ENCODE results near the gene ENTPD3. TPM values are rescaled to one million over a fixed set of nuclear protein-coding genes. Genes with fewer than 3 reads are reported as not detected.
"Not testable (repeated sequence)": the region's sequence is repeated elsewhere in the genome, so short reads cannot be mapped to it uniquely, and the experiment has no call there.

ENTPD3 gene
- polyA plus RNA-seq, 4 donors: 0.22 to 4.2 (median 0.40) TPM; not detected in 1

DNA sequence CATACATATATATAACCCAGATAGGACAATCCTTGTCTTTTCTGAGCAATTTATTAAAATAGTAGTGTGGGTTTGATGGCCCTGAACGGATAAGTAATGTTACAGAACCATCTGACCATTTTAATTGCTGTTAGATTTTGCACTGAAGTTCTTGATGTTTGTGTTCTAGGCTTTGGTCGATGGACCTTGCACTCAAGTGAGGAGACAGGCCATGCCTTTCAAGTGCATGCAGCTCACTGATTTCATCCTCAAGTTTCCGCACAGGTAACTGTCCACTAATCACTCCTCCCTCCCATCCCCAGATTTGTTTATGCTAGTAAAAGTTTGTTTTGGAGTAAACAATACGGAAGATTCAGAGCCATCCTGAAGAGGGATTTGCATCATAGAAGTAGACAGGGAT lies 71.5 kb downstream of the ENTPD3 start:
- no peak for FAIRE-seq
- H3K27me3 ChIP-seq (ENCODE audit: control insufficient read depth in 3 of 3, insufficient read depth in 3 of 3, low read length in 3 of 3): no peaks in the 10 kb centered on the region
- WGBS, 3 donors: 66 to 73% (median 72%) methylated on average over 4 of the region's 4 CpGs
- peak overlapping the region in 1 of 3 donors; percentile 98 for H3K4me3 ChIP-seq (ENCODE audit: low read depth in 1 of 3, low read length in 3 of 3)
- no peaks in the 10 kb centered on the region for H3K9me3 ChIP-seq (ENCODE audit: control insufficient read depth in 2 of 2, insufficient read depth in 1 of 2, low read depth in 1 of 2, low read length in 1 of 2)
- peaks cover 2 to 38% (median 9%) of the 10 kb centered on the region in 3 donors for H3K36me3 ChIP-seq (ENCODE audit: control insufficient read depth in 3 of 3, insufficient read depth in 2 of 3, low read depth in 1 of 3, low read length in 3 of 3)
- no peak for DNase-seq
- no peak overlapping the region for H3K27ac ChIP-seq (ENCODE audit: low read depth in 1 of 3, low read length in 2 of 3)
- peaks cover 3 to 12% (median 3%) of the 10 kb centered on the region in 3 donors for H3K4me1 ChIP-seq (ENCODE audit: control insufficient read depth in 3 of 3, insufficient read depth in 2 of 3, low read depth in 1 of 3, low read length in 2 of 3)

DNA sequence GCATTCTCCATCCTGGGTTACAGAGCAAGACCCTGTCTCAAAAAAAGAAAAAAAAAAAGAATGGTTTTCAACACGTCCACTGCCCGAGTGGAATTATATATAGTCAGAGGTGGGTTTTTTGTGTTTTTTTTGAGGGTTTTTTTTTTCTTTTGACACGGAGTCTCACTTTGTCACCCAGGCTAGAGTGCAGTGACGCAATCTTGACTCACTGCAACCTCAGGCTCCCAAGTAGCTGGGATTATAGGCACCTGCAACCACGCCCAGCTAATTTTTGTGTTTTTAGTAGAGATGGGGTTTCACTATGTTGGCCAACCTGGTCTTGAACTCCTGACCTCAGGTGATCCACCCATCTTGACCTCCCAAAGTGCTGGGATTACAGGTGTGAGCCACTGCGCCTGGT lies 73.5 kb downstream of the ENTPD3 start:
- DNase-seq; H3K27me3 ChIP-seq (ENCODE audit: control insufficient read depth in 3 of 3, insufficient read depth in 3 of 3, low read length in 3 of 3); H3K27ac ChIP-seq (ENCODE audit: low read depth in 1 of 3, low read length in 2 of 3); FAIRE-seq; H3K4me1 ChIP-seq (ENCODE audit: control insufficient read depth in 3 of 3, insufficient read depth in 2 of 3, low read depth in 1 of 3, low read length in 2 of 3); H3K4me3 ChIP-seq (ENCODE audit: low read depth in 1 of 3, low read length in 3 of 3); H3K9me3 ChIP-seq (ENCODE audit: control insufficient read depth in 2 of 2, insufficient read depth in 1 of 2, low read depth in 1 of 2, low read length in 1 of 2): not testable (repeated sequence)
- WGBS, 3 donors: 74 to 85% (median 80%) methylated on average over 6 of the region's 6 CpGs
- H3K36me3 ChIP-seq (ENCODE audit: control insufficient read depth in 3 of 3, insufficient read depth in 2 of 3, low read depth in 1 of 3, low read length in 3 of 3): peaks cover 4 to 42% (median 11%) of the 10 kb centered on the region in 3 donors

- 74 to 78% (median 76%) methylated on average over 3 of the region's 3 CpGs for WGBS, 3 donors
- Histone ChIP-seq H3K4me1 (ENCODE audit: control insufficient read depth in 3 of 3, insufficient read depth in 2 of 3, low read depth in 1 of 3, low read length in 2 of 3) (peaks cover 0 to 9% (median 3%) of the 10 kb centered on the region in 3 donors), H3K36me3 (ENCODE audit: control insufficient read depth in 3 of 3, insufficient read depth in 2 of 3, low read depth in 1 of 3, low read length in 3 of 3) (peaks cover 4 to 42% (median 11%) of the 10 kb centered on the region in 3 donors), H3K27me3 (ENCODE audit: control insufficient read depth in 3 of 3, insufficient read depth in 3 of 3, low read length in 3 of 3) (no peaks in the 10 kb centered on the region), H3K4me3 (ENCODE audit: low read depth in 1 of 3, low read length in 3 of 3) (no peak overlapping the region), H3K27ac (ENCODE audit: low read depth in 1 of 3, low read length in 2 of 3) (no peak overlapping the region), H3K9me3 (ENCODE audit: control insufficient read depth in 2 of 2, insufficient read depth in 1 of 2, low read depth in 1 of 2, low read length in 1 of 2) (no peaks in the 10 kb centered on the region)
- DNase-seq (no peak), FAIRE-seq (no peak)
Observed at GRCh38 chr3:40461161-40461560, 74.2 kb downstream of the ENTPD3 start.

GRCh38 chr3:40462838-40463237 lies 75.9 kb downstream of the ENTPD3 start:
- H3K27me3 ChIP-seq (ENCODE audit: control insufficient read depth in 3 of 3, insufficient read depth in 3 of 3, low read length in 3 of 3); FAIRE-seq; H3K27ac ChIP-seq (ENCODE audit: low read depth in 1 of 3, low read length in 2 of 3); DNase-seq; H3K9me3 ChIP-seq (ENCODE audit: control insufficient read depth in 2 of 2, insufficient read depth in 1 of 2, low read depth in 1 of 2, low read length in 1 of 2); H3K4me1 ChIP-seq (ENCODE audit: control insufficient read depth in 3 of 3, insufficient read depth in 2 of 3, low read depth in 1 of 3, low read length in 2 of 3); H3K4me3 ChIP-seq (ENCODE audit: low read depth in 1 of 3, low read length in 3 of 3): not testable (repeated sequence)
- peaks cover 4 to 42% (median 11%) of the 10 kb centered on the region in 3 donors for H3K36me3 ChIP-seq (ENCODE audit: control insufficient read depth in 3 of 3, insufficient read depth in 2 of 3, low read depth in 1 of 3, low read length in 3 of 3)
- 95 to 96% (median 96%) methylated on average over 7 of the region's 7 CpGs for WGBS, 3 donors

- no peak overlapping the region for H3K4me3 ChIP-seq (ENCODE audit: low read depth in 1 of 3, low read length in 3 of 3)
- H3K4me1 ChIP-seq (ENCODE audit: control insufficient read depth in 3 of 3, insufficient read depth in 2 of 3, low read depth in 1 of 3, low read length in 2 of 3): peaks cover 0 to 4% (median 2%) of the 10 kb centered on the region in 3 donors
- WGBS, 3 donors: 87 to 96% (median 90%) methylated on average over 2 of the region's 2 CpGs
- FAIRE-seq (no peak), DNase-seq (no peak)
- no peaks in the 10 kb centered on the region for H3K27me3 ChIP-seq (ENCODE audit: control insufficient read depth in 3 of 3, insufficient read depth in 3 of 3, low read length in 3 of 3)
- no peaks in the 10 kb centered on the region for H3K9me3 ChIP-seq (ENCODE audit: control insufficient read depth in 2 of 2, insufficient read depth in 1 of 2, low read depth in 1 of 2, low read length in 1 of 2)
- no peak overlapping the region for H3K27ac ChIP-seq (ENCODE audit: low read depth in 1 of 3, low read length in 2 of 3)
- H3K36me3 ChIP-seq (ENCODE audit: control insufficient read depth in 3 of 3, insufficient read depth in 2 of 3, low read depth in 1 of 3, low read length in 3 of 3): peaks cover 4 to 39% (median 11%) of the 10 kb centered on the region in 3 donors
Observed at GRCh38 chr3:40463579-40463978, 76.6 kb downstream of the ENTPD3 start.

DNA sequence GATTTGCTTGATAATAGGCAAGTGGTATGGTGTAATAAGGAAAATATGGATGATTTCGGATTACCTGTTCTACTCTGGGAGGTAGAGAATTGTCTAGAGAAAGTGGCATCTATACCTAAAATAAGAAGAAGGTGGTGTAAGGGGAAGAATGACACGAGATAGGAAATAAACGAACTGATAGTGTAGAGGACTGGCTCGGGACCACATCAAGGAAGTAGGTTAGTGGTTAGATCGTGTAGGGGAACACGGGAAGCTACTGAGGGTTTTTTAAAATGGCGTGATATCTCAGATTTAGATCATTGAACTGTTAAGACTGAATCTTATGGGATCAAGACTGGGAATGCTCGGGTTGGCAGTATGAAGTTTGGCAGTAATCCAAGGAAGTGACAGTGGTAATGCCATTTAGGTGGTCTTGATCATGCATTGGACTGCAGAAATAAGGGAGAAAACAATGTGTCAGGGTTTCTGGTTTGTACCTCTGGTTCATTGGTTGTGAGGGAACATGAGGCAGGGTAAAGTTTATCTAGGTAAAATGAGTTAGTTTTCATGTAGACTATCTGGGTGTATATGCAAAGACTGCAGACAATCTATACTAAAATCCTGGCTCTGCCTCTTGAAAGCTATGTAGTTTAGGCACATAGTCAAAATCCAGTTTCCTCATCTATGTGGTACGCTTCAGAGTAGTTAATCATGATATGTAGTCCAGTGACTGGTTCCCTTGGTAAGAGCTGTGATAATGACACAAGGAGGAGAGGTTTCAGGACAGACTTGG lies 77.5 kb downstream of the ENTPD3 start:
- Histone ChIP-seq H3K27me3 (ENCODE audit: control insufficient read depth in 3 of 3, insufficient read depth in 3 of 3, low read length in 3 of 3) (no peaks in the 10 kb centered on the region), H3K27ac (ENCODE audit: low read depth in 1 of 3, low read length in 2 of 3) (no peak overlapping the region), H3K9me3 (ENCODE audit: control insufficient read depth in 2 of 2, insufficient read depth in 1 of 2, low read depth in 1 of 2, low read length in 1 of 2) (no peaks in the 10 kb centered on the region), H3K4me1 (ENCODE audit: control insufficient read depth in 3 of 3, insufficient read depth in 2 of 3, low read depth in 1 of 3, low read length in 2 of 3) (no peaks in the 10 kb centered on the region), H3K4me3 (ENCODE audit: low read depth in 1 of 3, low read length in 3 of 3) (no peak overlapping the region), H3K36me3 (ENCODE audit: control insufficient read depth in 3 of 3, insufficient read depth in 2 of 3, low read depth in 1 of 3, low read length in 3 of 3) (peaks cover 4 to 32% (median 11%) of the 10 kb centered on the region in 3 donors)
- FAIRE-seq: no peak
- 61 to 80% (median 61%) methylated on average over 8 to 9 of the region's 9 CpGs for WGBS, 3 donors
- no peak for DNase-seq

DNA sequence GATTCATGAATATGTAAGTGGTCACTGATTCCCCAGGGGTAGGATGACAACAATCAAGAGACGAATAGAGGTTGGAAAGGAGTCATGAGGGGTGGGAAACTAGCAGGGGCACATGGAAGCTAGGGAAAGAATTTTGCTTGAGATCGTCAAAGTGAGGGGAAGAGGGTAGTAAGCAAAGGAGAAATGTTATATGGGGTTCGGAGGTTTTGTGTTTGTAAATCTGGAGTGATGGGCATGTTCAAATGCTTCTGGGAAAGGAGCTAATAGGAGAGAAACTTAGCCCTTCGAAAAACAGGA lies 78.1 kb downstream of the ENTPD3 start:
- H3K36me3 ChIP-seq (ENCODE audit: control insufficient read depth in 3 of 3, insufficient read depth in 2 of 3, low read depth in 1 of 3, low read length in 3 of 3): peaks cover 4 to 32% (median 11%) of the 10 kb centered on the region in 3 donors
- 84 to 92% (median 90%) methylated on average over 4 of the region's 4 CpGs for WGBS, 3 donors
- no peak overlapping the region for H3K27ac ChIP-seq (ENCODE audit: low read depth in 1 of 3, low read length in 2 of 3)
- no peak overlapping the region for H3K4me3 ChIP-seq (ENCODE audit: low read depth in 1 of 3, low read length in 3 of 3)
- FAIRE-seq (no peak), DNase-seq (no peak)
- no peaks in the 10 kb centered on the region for H3K4me1 ChIP-seq (ENCODE audit: control insufficient read depth in 3 of 3, insufficient read depth in 2 of 3, low read depth in 1 of 3, low read length in 2 of 3)
- H3K9me3 ChIP-seq (ENCODE audit: control insufficient read depth in 2 of 2, insufficient read depth in 1 of 2, low read depth in 1 of 2, low read length in 1 of 2): no peaks in the 10 kb centered on the region
- H3K27me3 ChIP-seq (ENCODE audit: control insufficient read depth in 3 of 3, insufficient read depth in 3 of 3, low read length in 3 of 3): no peaks in the 10 kb centered on the region

DNA sequence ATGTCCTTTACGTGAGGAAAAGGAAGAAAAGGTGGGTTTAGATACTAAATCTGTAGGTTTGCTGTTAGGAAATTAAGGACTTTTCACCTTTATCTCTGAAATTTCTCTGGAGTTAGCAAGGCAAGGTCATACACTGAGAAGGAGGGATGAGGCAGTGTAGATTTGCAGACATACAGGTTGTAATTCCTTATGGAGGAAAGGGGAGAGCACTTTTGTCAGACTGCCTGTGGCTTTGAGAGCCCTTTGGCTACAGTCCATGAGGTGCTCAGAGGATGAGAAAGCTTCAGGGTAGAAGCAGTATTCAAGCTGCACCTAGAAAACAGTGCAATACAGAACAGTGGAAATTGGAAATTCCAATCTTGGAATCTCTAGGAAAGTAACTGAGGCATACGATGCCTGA lies 78.5 kb downstream of the ENTPD3 start:
- H3K9me3 ChIP-seq (ENCODE audit: control insufficient read depth in 2 of 2, insufficient read depth in 1 of 2, low read depth in 1 of 2, low read length in 1 of 2): no peaks in the 10 kb centered on the region
- 91 to 95% (median 94%) methylated on average over 2 of the region's 2 CpGs for WGBS, 3 donors
- H3K4me1 ChIP-seq (ENCODE audit: control insufficient read depth in 3 of 3, insufficient read depth in 2 of 3, low read depth in 1 of 3, low read length in 2 of 3): no peaks in the 10 kb centered on the region
- H3K36me3 ChIP-seq (ENCODE audit: control insufficient read depth in 3 of 3, insufficient read depth in 2 of 3, low read depth in 1 of 3, low read length in 3 of 3): peaks cover 4 to 28% (median 11%) of the 10 kb centered on the region in 3 donors
- DNase-seq (no peak), FAIRE-seq (no peak)
- H3K27ac ChIP-seq (ENCODE audit: low read depth in 1 of 3, low read length in 2 of 3): no peak overlapping the region
- H3K4me3 ChIP-seq (ENCODE audit: low read depth in 1 of 3, low read length in 3 of 3): no peak overlapping the region
- no peaks in the 10 kb centered on the region for H3K27me3 ChIP-seq (ENCODE audit: control insufficient read depth in 3 of 3, insufficient read depth in 3 of 3, low read length in 3 of 3)

DNA sequence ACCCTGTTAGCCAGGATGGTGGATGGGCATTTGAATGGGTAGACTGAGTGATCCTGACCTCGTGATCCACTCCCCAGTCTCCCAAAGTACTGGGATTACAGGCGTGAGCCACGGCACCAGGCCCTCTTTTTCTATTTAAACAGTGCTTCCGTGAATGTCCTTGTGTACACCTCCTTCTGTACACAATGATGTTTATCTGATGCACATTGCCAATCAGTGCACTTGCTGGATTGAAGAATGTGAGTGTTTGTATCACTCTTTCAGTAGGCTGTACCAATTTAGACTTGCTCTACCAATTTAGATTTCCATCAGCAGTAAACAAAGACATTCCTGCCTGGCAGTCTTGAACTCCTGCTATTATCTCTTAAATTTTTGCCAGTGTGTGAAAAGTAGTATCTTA lies 81.0 kb downstream of the ENTPD3 start:
- no peak for FAIRE-seq
- WGBS, 3 donors: 73 to 82% (median 73%) methylated on average over 4 of the region's 4 CpGs
- H3K27ac ChIP-seq (ENCODE audit: low read depth in 1 of 3, low read length in 2 of 3): no peak overlapping the region
- no peaks in the 10 kb centered on the region for H3K9me3 ChIP-seq (ENCODE audit: control insufficient read depth in 2 of 2, insufficient read depth in 1 of 2, low read depth in 1 of 2, low read length in 1 of 2)
- no peaks in the 10 kb centered on the region for H3K27me3 ChIP-seq (ENCODE audit: control insufficient read depth in 3 of 3, insufficient read depth in 3 of 3, low read length in 3 of 3)
- H3K4me3 ChIP-seq (ENCODE audit: low read depth in 1 of 3, low read length in 3 of 3): no peak overlapping the region
- H3K4me1 ChIP-seq (ENCODE audit: control insufficient read depth in 3 of 3, insufficient read depth in 2 of 3, low read depth in 1 of 3, low read length in 2 of 3): no peaks in the 10 kb centered on the region
- H3K36me3 ChIP-seq (ENCODE audit: control insufficient read depth in 3 of 3, insufficient read depth in 2 of 3, low read depth in 1 of 3, low read length in 3 of 3): peaks cover 2 to 7% (median 5%) of the 10 kb centered on the region in 3 donors
- no peak for DNase-seq

All from small intestine (tissue), 7 donors.